Vagina (tissue), 2 donors: Measurements from ENCODE around the gene PPFIBP2. TPM values are rescaled to one million over a fixed set of nuclear protein-coding genes. Genes with fewer than 3 reads are reported as not detected.
A peak's percentile ranks its signal among the peaks of the same experiment; 100 is the strongest.

Source experiments
- DNase-seq, 2 donors: peaks; one replicate each; pipeline ENCODE4 v3.0.0-alpha.2; 2017; ENCODE audit errors: extremely low spot score in 2 of 2
- H3K27ac ChIP-seq: fragments of 200-600 bp; sonication (generic); one replicate; pipeline ENCODE4 v1.5.1; 2019
- H3K27me3 ChIP-seq: fragments of 200-600 bp; sonication (generic); one replicate; pipeline ENCODE4 v1.5.1; 2019
- H3K36me3 ChIP-seq, 2 donors: fragments of 200-600 bp; sonication (generic); one replicate each; pipeline ENCODE4 v1.5.1; 2017 to 2019
- H3K4me1 ChIP-seq: fragments of 200-600 bp; sonication (generic); one replicate; pipeline ENCODE4 v1.5.1; 2019
- H3K4me3 ChIP-seq, 2 donors: fragments of 200-600 bp; sonication (generic); 1 replicate in 1 of 2; 2 replicates in 1 of 2; pipeline ENCODE4 v1.5.1; 2016 to 2019
- H3K9me3 ChIP-seq: fragments of 200-600 bp; sonication (generic); one replicate; pipeline ENCODE4 v1.5.1; 2019
- CTCF ChIP-seq, 3 experiments: fragments of 450-650 bp in 2 of 3; fragments of 200-600 bp in 1 of 3; sonication (generic) in 1 of 3; IDR thresholded peaks; one replicate each; pipeline ENCODE4 v1.5.1; 2017 to 2019; ENCODE audit warnings: antibody characterized with exemption in 3 of 3, mild to moderate bottlenecking in 2 of 3, moderate library complexity in 2 of 3
- POLR2A ChIP-seq, 2 donors: fragments of 450-650 bp; IDR thresholded peaks; one replicate each; pipeline ENCODE4 v1.6.1; 2017; ENCODE audit warnings: antibody characterized with exemption in 2 of 2, mild to moderate bottlenecking in 2 of 2, moderate library complexity in 2 of 2
- POLR2AphosphoS5 ChIP-seq, 2 donors: sonication (generic); formaldehyde crosslinking; IDR thresholded peaks; one replicate each; pipeline ENCODE4 v1.9.0; 2017; ENCODE audit warnings: antibody characterized with exemption in 2 of 2, mild to moderate bottlenecking in 2 of 2, low read depth in 1 of 2; ENCODE audit not compliant: insufficient read depth in 1 of 2
- intact Hi-C: fragments of 100-400 bp; cut with DNase I; formaldehyde crosslinking; loops from one replicate; pipeline ENCODE4 v1.15.1; 2023
- total RNA-seq: library from RNA; depleted of rRNA; stranded (reverse); fragments of >200 nt; gene quantifications from one replicate; pipeline ENCODE4 v1.2.3, GENCODE V29; 2016

The PPFIBP2 gene
- total RNA-seq, 1 donor from 2014 or later, result 48.1 TPM

DNA sequence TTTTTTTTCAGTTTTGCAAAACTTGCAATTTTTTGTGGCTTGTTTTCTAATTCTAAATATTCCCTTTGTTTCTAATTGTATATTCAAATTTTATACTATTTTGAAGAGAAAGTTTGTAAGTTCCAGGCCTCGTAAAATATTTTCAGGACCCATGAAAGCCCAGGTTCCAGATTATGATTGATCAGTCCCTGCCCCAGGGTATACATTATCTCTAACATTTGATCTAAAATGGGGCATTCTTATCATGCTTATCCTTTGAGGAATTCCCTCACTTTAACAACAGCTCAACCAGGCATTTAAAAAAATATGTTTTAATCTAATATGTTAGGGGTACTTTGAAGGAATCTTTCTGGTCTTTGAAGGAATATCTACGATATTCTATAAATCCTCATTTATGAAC, 133.1 kb downstream of the PPFIBP2 start:
- no peak for DNase-seq
- no peak overlapping the region for H3K27ac ChIP-seq
- no peaks in the 10 kb centered on the region for H3K27me3 ChIP-seq
- TF ChIP-seq CTCF (IDR thresholded peaks at IDR 0.05) (no peak), POLR2A (IDR thresholded peaks at IDR 0.05) (no peak), POLR2AphosphoS5 (IDR thresholded peaks at IDR 0.05; ENCODE audit: insufficient read depth in 1 of 2, low read depth in 1 of 2) (no peak)
- no peaks in the 10 kb centered on the region for H3K9me3 ChIP-seq
- no peak overlapping the region for H3K4me3 ChIP-seq
- no peaks in the 10 kb centered on the region for H3K4me1 ChIP-seq
- peaks cover 0 to 54% of the 10 kb centered on the region in 2 donors for H3K36me3 ChIP-seq
- intact Hi-C loops, result no loop called here

DNA sequence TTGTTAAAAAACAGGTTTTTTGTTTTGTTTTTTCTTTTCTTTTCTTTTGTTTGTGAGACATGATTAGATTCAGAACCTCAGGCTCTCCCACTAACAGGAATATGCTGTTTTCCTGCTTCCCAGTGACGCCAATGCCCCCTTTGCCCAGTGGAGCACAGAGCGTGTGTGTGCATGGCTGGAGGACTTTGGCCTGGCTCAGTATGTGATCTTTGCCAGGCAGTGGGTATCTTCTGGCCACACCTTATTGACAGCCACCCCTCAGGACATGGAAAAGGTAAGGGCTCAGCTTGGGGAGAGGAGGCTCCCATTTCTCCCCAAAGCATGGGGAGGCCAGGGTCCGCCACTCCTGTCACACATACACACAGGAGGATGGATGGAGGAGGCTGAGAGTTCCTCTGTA, 134.5 kb downstream of the PPFIBP2 start:
- TF ChIP-seq POLR2A (IDR thresholded peaks at IDR 0.05) (no peak), POLR2AphosphoS5 (IDR thresholded peaks at IDR 0.05; ENCODE audit: insufficient read depth in 1 of 2, low read depth in 1 of 2) (no peak), CTCF (IDR thresholded peaks at IDR 0.05) (no peak)

DNA sequence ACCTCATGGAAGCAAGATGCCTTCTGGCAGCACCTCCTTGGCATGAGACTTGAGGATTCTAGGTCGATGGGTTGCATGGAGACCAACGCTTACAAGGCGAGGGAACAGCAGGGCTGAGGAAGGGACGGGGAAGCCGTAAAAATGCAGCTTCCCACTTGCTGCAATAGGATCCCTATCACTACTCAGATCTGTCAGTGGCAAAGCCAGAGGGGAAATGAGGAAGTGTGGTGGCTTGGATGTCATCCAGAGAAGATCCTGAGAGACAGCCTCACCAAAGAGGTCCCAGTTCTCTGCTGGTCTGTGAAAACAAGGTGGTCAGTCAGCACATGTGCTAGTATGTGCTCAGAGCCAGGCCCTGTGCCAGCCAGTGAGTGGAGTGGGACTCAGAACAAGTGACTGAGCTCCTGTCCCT, 137.3 kb downstream of the PPFIBP2 start:
- Histone ChIP-seq H3K27ac (no peak overlapping the region), H3K4me3 (no peak overlapping the region), H3K4me1 (no peaks in the 10 kb centered on the region), H3K27me3 (no peaks in the 10 kb centered on the region), H3K9me3 (no peaks in the 10 kb centered on the region), H3K36me3 (peaks cover 0 to 62% of the 10 kb centered on the region in 2 donors)
- no peak for TF ChIP-seq POLR2AphosphoS5 (IDR thresholded peaks at IDR 0.05; ENCODE audit: insufficient read depth in 1 of 2, low read depth in 1 of 2)
- no peak for TF ChIP-seq POLR2A (IDR thresholded peaks at IDR 0.05)
- no peak for TF ChIP-seq CTCF (IDR thresholded peaks at IDR 0.05)
- DNase-seq, result peak in 1 of 2 donors; percentile 70
- intact Hi-C loops, result no loop called here

More for the DNA sequence above, 134.5 kb downstream of the PPFIBP2 start:
- Histone ChIP-seq H3K27ac (no peak overlapping the region), H3K4me1 (no peaks in the 10 kb centered on the region), H3K9me3 (no peaks in the 10 kb centered on the region), H3K27me3 (no peaks in the 10 kb centered on the region), H3K4me3 (no peak overlapping the region), H3K36me3 (peaks cover 0 to 56% of the 10 kb centered on the region in 2 donors)
- DNase-seq, result no peak
- intact Hi-C loops, result no loop called here

- Histone ChIP-seq H3K4me1 (no peaks in the 10 kb centered on the region), H3K4me3 (no peak overlapping the region), H3K36me3 (peaks cover 0 to 62% of the 10 kb centered on the region in 2 donors), H3K27me3 (no peaks in the 10 kb centered on the region), H3K27ac (no peak overlapping the region), H3K9me3 (no peaks in the 10 kb centered on the region)
- DNase-seq, result no peak
- no peak for TF ChIP-seq POLR2AphosphoS5 (IDR thresholded peaks at IDR 0.05; ENCODE audit: insufficient read depth in 1 of 2, low read depth in 1 of 2)
- no peak for TF ChIP-seq POLR2A (IDR thresholded peaks at IDR 0.05)
- TF ChIP-seq CTCF (IDR thresholded peaks at IDR 0.05), result no peak
- intact Hi-C loops, result no loop called here
Observed at GRCh38 chr11:7651700-7652099, 137.9 kb downstream of the PPFIBP2 start.

DNA sequence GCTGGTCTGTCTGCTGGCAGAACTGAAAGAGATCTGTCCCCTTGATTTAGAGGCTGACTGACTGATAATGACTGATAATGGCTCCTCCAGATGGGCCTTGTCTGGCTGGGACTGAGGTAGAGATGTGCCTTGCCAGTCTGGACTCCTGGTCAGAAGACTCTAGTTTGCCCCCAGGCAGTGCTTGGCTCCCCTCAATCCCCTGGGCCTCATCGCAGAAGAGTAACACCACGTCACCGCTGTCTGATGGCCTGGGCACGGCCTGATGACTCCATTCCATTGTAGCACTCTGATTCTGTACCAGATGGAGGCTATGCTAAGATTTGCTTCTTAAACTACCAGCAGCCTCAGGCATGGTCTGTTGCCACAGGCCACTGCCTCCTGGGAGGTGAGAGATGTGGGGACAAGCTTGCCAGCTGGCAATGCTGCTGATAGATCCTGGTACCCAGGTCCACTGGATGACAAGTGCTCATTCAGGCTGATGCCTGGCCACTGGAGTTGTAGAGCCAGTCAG, 140.5 kb downstream of the PPFIBP2 start:
- no peak for DNase-seq
- Histone ChIP-seq H3K4me1 (no peaks in the 10 kb centered on the region), H3K27me3 (no peaks in the 10 kb centered on the region), H3K9me3 (no peaks in the 10 kb centered on the region), H3K4me3 (no peak overlapping the region), H3K27ac (no peak overlapping the region), H3K36me3 (peaks cover 0 to 51% of the 10 kb centered on the region in 2 donors)
- intact Hi-C loops, result no loop called here
- no peak for TF ChIP-seq POLR2AphosphoS5 (IDR thresholded peaks at IDR 0.05; ENCODE audit: insufficient read depth in 1 of 2, low read depth in 1 of 2)
- no peak for TF ChIP-seq POLR2A (IDR thresholded peaks at IDR 0.05)
- no peak for TF ChIP-seq CTCF (IDR thresholded peaks at IDR 0.05)
